Calu3 (cell line): ENCODE results near the gene EEPD1. TPM values are rescaled to one million over a fixed set of nuclear protein-coding genes. Genes with fewer than 3 reads are reported as not detected.

Source experiments
- BruUV-seq: library from RNA; stranded (reverse); fragments of 400-500 nt; replicated peaks from 2 replicates; lab custom pipeline; 2021; lab: Mats Ljungman, UMichigan
- CTCF ChIA-PET: fragments of 300-600 bp; sonication (Branson Sonifier 250); formaldehyde crosslinking; loops from one replicate; lab custom pipeline; 2022; ENCODE audit warnings: antibody characterized with exemption; lab: Charles Lee
- DNase-seq: peaks from one replicate; pipeline ENCODE4 v3.0.0; 2022
- H3K27ac Mint-ChIP-seq: one replicate; pipeline ENCODE4 v1.8.0; 2022; ENCODE audit warnings: mixed read lengths; ENCODE audit not compliant: unreplicated experiment
- H3K27me3 Mint-ChIP-seq: one replicate; pipeline ENCODE4 v1.8.0; 2022; ENCODE audit warnings: mixed read lengths; ENCODE audit not compliant: unreplicated experiment
- H3K36me3 Mint-ChIP-seq: one replicate; pipeline ENCODE4 v1.8.0; 2022; ENCODE audit warnings: mild to moderate bottlenecking, moderate library complexity, mixed read lengths; ENCODE audit not compliant: insufficient read depth, unreplicated experiment
- H3K4me1 Mint-ChIP-seq: one replicate; pipeline ENCODE4 v1.8.0; 2022; ENCODE audit warnings: mild to moderate bottlenecking, low read depth, mixed read lengths; ENCODE audit not compliant: unreplicated experiment
- H3K4me3 Mint-ChIP-seq: one replicate; pipeline ENCODE4 v1.8.0; 2022; ENCODE audit warnings: mild to moderate bottlenecking, low read depth, moderate library complexity, mixed read lengths; ENCODE audit not compliant: unreplicated experiment
- H3K9me3 Mint-ChIP-seq: one replicate; pipeline ENCODE4 v1.8.0; 2022; ENCODE audit warnings: low read depth, mixed read lengths; ENCODE audit not compliant: unreplicated experiment
- intact Hi-C: fragments of 100-400 bp; cut with micrococcal nuclease; formaldehyde crosslinking; loops from one replicate; pipeline ENCODE4 v1.10.0; 2022; ENCODE audit not compliant: unreplicated experiment
- total RNA-seq: library from RNA; stranded (reverse); gene quantifications from 2 replicates; pipeline ENCODE4 v1.2.3, GENCODE V29; 2022
- TF ChIP-seq, protein P1 (sequence below): fragments of 200-600 bp; IDR thresholded peaks from one replicate; pipeline ENCODE4 v1.8.0; 2022; ENCODE audit warnings: antibody characterized with exemption; ENCODE audit not compliant: unreplicated experiment

The EEPD1 gene
- total RNA-seq, 1 experiment from 2014 or later = 48.8 TPM

DNA sequence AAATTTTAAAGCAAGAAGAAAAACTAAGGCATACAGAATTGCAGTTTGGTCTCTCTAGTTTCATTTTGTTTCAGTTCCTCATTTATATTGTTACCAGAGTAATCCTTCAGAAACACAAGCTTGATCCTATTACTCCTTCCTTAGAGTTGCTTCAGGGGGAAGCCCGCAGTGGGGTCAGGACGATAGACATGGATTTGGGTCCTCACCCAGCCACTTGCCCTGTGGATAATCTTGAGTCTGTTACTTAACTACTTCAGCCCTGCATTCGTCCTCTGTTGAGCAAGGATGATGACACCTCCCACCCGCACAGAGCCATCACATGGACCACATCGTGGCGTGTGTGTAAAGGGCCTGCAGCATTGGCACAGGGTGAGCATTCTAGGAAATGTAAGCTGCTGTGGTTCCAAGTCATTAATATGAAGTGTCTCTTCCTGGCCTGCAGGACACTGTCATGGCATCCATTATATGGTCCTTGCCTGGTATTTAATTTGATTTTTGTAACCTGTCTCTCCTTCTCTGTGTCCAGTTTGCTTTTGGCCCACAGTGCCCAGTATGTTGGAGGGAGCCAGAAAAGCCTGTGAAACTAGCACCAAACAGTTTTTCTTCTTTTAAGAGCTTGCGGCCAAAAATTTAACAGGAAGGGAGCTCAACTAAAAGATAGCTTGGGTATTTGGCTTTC, 111.2 kb downstream of the EEPD1 start:
- CTCF ChIA-PET = interaction anchor here (1.5 kb wide), 1 partner anchor 9 kb away, joined by 7 read pairs; no protein-coding TSS in a partner anchor
- intact Hi-C loops = no loop called here
- H3K9me3 Mint-ChIP-seq = no peaks in the 10 kb centered on the region

DNA sequence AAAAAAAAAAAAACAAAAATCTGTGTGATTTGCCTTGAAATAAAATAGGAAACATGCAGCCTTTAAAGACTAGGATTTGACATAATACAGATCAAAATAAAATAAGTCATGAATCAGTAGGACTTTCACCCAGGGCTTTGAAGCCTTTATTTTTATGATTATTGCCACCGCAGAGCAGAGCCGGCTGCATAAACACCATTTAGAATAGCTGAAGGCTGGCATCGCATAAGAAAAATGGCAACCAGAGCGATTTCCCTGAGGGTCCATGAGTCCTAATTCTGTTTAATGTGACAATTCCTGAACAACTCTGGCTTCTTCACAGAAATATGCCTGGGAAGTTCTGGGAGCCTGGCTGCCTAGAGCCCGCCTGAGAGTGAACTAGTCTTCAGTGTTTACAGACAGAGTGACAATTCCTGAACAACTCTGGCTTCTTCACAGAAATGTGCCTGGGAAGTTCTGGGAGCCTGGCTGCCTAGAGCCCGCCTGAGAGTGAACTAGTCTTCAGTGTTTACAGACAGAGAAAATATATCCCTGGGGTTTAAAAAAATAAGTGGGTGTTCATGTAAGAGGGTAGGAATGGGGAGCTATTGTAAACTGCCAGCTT, 112.0 kb downstream of the EEPD1 start:
- H3K27ac Mint-ChIP-seq = no peak overlapping the region
- H3K4me1 Mint-ChIP-seq = peaks cover 77% of the 10 kb centered on the region
- TF ChIP-seq, protein P1, sequence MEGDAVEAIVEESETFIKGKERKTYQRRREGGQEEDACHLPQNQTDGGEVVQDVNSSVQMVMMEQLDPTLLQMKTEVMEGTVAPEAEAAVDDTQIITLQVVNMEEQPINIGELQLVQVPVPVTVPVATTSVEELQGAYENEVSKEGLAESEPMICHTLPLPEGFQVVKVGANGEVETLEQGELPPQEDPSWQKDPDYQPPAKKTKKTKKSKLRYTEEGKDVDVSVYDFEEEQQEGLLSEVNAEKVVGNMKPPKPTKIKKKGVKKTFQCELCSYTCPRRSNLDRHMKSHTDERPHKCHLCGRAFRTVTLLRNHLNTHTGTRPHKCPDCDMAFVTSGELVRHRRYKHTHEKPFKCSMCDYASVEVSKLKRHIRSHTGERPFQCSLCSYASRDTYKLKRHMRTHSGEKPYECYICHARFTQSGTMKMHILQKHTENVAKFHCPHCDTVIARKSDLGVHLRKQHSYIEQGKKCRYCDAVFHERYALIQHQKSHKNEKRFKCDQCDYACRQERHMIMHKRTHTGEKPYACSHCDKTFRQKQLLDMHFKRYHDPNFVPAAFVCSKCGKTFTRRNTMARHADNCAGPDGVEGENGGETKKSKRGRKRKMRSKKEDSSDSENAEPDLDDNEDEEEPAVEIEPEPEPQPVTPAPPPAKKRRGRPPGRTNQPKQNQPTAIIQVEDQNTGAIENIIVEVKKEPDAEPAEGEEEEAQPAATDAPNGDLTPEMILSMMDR = no peak
- intact Hi-C loops = no loop called here
- DNase-seq = no peak
- CTCF ChIA-PET = interaction anchor here (1.4 to 1.5 kb wide), 2 partner anchors 8 to 58 kb away, joined by 3 to 7 read pairs; no protein-coding TSS in a partner anchor
- no peak overlapping the region for H3K4me3 Mint-ChIP-seq
- no peaks in the 10 kb centered on the region for H3K27me3 Mint-ChIP-seq
- no peaks in the 10 kb centered on the region for H3K9me3 Mint-ChIP-seq
- no TSS peak for BruUV-seq
- H3K36me3 Mint-ChIP-seq = no peaks in the 10 kb centered on the region

More for the DNA sequence above, 111.2 kb downstream of the EEPD1 start:
- H3K27ac Mint-ChIP-seq = no peak overlapping the region
- no peak for DNase-seq
- H3K4me3 Mint-ChIP-seq = no peak overlapping the region
- TF ChIP-seq, protein P1 = no peak
- peaks cover 80% of the 10 kb centered on the region for H3K4me1 Mint-ChIP-seq
- H3K27me3 Mint-ChIP-seq = no peaks in the 10 kb centered on the region
- no TSS peak for BruUV-seq
- H3K36me3 Mint-ChIP-seq = no peaks in the 10 kb centered on the region

DNA sequence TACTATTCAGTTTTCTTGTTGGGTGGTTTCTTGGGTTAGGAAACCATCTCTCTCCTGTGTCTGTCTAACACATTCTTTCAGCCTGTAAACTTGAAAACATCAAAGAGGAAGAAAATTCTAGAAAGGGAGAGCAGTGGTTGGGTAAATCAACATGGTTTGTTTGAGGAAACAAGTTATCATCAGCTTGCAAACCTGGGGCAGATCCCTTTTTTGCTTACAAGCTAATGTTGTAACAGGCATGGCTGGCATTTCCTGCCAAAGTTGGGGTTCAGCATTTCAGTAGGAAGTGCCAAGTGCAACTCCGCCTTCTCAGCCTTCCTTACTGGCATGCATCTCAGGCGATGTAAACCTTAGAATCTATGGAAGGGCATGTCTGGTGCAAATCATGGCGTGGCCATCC, 112.6 kb downstream of the EEPD1 start:
- peaks cover 70% of the 10 kb centered on the region for H3K4me1 Mint-ChIP-seq
- no peaks in the 10 kb centered on the region for H3K27me3 Mint-ChIP-seq
- H3K9me3 Mint-ChIP-seq = no peaks in the 10 kb centered on the region
- H3K36me3 Mint-ChIP-seq = no peaks in the 10 kb centered on the region
- CTCF ChIA-PET = interaction anchor here (1.4 kb wide), 1 partner anchor 58 kb away, joined by 3 read pairs; no protein-coding TSS in a partner anchor
- TF ChIP-seq, protein P1 = no peak
- BruUV-seq = no TSS peak
- no peak overlapping the region for H3K4me3 Mint-ChIP-seq
- H3K27ac Mint-ChIP-seq = no peak overlapping the region
- intact Hi-C loops = no loop called here
- no peak for DNase-seq

DNA sequence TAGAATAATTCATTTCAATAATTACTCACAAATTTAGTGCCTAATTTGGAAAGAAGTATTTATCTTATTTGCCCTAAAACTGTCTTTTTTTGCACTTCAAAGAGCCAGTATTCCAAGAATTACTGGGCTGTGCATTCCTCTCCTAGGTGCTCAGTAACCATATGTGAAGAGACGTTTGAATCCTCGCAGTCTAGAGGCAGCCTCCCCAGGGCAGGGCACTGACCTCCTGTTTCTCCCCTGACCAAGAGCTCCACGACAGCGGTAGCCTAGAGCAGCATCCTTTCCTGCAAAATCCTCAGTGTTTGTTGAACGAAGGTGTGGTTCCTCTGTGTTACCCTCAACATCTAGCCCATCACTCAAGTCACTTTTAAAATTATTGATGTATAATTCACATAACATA, 113.1 kb downstream of the EEPD1 start:
- H3K27me3 Mint-ChIP-seq = no peaks in the 10 kb centered on the region
- no peak overlapping the region for H3K4me3 Mint-ChIP-seq
- intact Hi-C loops = no loop called here
- TF ChIP-seq, protein P1 = no peak
- H3K9me3 Mint-ChIP-seq = no peaks in the 10 kb centered on the region
- CTCF ChIA-PET = interaction anchor here (1.4 kb wide), 1 partner anchor 59 kb away, joined by 3 read pairs; no protein-coding TSS in a partner anchor
- no TSS peak for BruUV-seq
- H3K4me1 Mint-ChIP-seq = peaks cover 65% of the 10 kb centered on the region
- no peaks in the 10 kb centered on the region for H3K36me3 Mint-ChIP-seq
- DNase-seq = no peak
- H3K27ac Mint-ChIP-seq = no peak overlapping the region
